Heart right ventricle (tissue), 16 donors: ENCODE data around the gene LRRC40. TPM values are rescaled to one million over a fixed set of nuclear protein-coding genes. Genes with fewer than 3 reads are reported as not detected.

ENCODE experiments used
- ATAC-seq, 8 donors: fragments of 200-7000 bp; cut with Tn5 transposase; one replicate each; pipeline ENCODE4 v1.9.1; 2020; ENCODE audit warnings: mild to moderate bottlenecking in 8 of 8, moderate library complexity in 8 of 8, moderate number of reproducible peaks in 1 of 8
- DNase-seq, 2 donors: peaks; one replicate each; pipeline ENCODE4 v3.0.0-alpha.2; 2020
- H3K27ac ChIP-seq, 10 donors: fragments of 200-600 bp; sonication (generic) in 2 of 10; one replicate each; pipeline versions ENCODE4 v1.5.0 to v1.8.0; 2020 to 2022; ENCODE audit warnings: mild to moderate bottlenecking in 3 of 10
- H3K27me3 ChIP-seq, 7 donors: fragments of 200-600 bp; one replicate each; pipeline ENCODE4 v1.8.0; 2021 to 2022; ENCODE audit warnings: mild to moderate bottlenecking in 2 of 7
- H3K36me3 ChIP-seq, 9 donors: fragments of 200-600 bp; sonication (generic) in 1 of 9; one replicate each; pipeline versions ENCODE4 v1.5.0 to v1.8.0; 2020 to 2022; ENCODE audit warnings: mild to moderate bottlenecking in 2 of 9
- H3K4me1 ChIP-seq, 9 donors: fragments of 200-600 bp; sonication (generic) in 1 of 9; one replicate each; pipeline versions ENCODE4 v1.5.0 to v1.8.0; 2020 to 2022; ENCODE audit warnings: mild to moderate bottlenecking in 4 of 9
- H3K4me3 ChIP-seq, 10 donors: fragments of 200-600 bp; sonication (generic) in 2 of 10; one replicate each; pipeline versions ENCODE4 v1.5.0 to v1.8.0; 2020 to 2022; ENCODE audit warnings: mild to moderate bottlenecking in 7 of 10, moderate library complexity in 2 of 10
- H3K9me3 ChIP-seq, 11 donors: fragments of 200-600 bp in 10 of 11; sonication (generic) in 2 of 11; one replicate each; pipeline versions ENCODE4 v1.5.0 to v1.8.0; 2013 to 2022; ENCODE audit warnings: mild to moderate bottlenecking in 2 of 11, control low read depth in 1 of 11, moderate library complexity in 1 of 11
- WGBS, 2 donors: extraction: QIAGEN DNeasy Blood & Tissue Kit; methylation state at CpG; one replicate each; pipeline ENCODE4 v1.1.7; 2013; ENCODE audit warnings: inconsistent platforms in 1 of 2; 5-methylcytosine and 5-hydroxymethylcytosine counted together
- intact Hi-C, 10 donors: fragments of 100-400 bp; cut with DNase I; formaldehyde crosslinking; loops; one replicate each; pipeline versions ENCODE4 v1.11.1 to v1.14.2; 2022
- polyA plus RNA-seq, 2 donors: library from polyadenylated mRNA; stranded (reverse); fragments of 200-250 nt; gene quantifications; one replicate each; pipeline ENCODE4 v1.2.3, GENCODE V29; 2013
- total RNA-seq, 10 donors: library from RNA; stranded (reverse); fragmentation: NEBNext Ultra II Directional in 3 of 10; extraction: Animal tissue kit (Norgen Biotek cat#: 25700) in 3 of 10; gene quantifications; one replicate each; pipeline versions ENCODE4 v1.2.1 to v1.2.4, GENCODE V29; 2021 to 2023
- TF ChIP-seq, protein P1 (sequence below), 9 donors: fragments of 200-600 bp; sonication (generic) in 2 of 9; IDR thresholded peaks; one replicate each; pipeline versions ENCODE4 v1.5.0 to v1.8.0; 2021 to 2022; ENCODE audit warnings: antibody characterized with exemption in 9 of 9, mild to moderate bottlenecking in 5 of 9, moderate library complexity in 1 of 9
- donor health status: Arrhythmogenic right ventricular cardiomyopathy.
- donor health status: ischemic (EF 13 %, LVEDD 7.1; RV severe dilation, severe dysfunction).
- donor health status: healthy with polysubstance abuse.
- donor health status: DM: no; HTN: yes; CAD: no.
- donor health status: DM: no; HTN: no; CAD: no.
- donor health status: ischemic (EF 25% LVEDD 6.9; RV normal size, moderate dysfunction).
- donor health status: ischemic (EF 25% LVEDD 5.7; RV mildly dilated, moderate dysfunction).
- donor health status: healthy.
- donor health status: DM: yes; HTN: yes; CAD: no.
- donor health status: Ischemic cardiomyopathy.
- donor health status: ischemic (EF 35%, LVEDD 5.7; RV mildly dilated, moderate dysfunction).
- donor health status: nonischemic (EF 11% LVEDD 7.7; RV severe dilation, severe dysfunction).
- donor health status: DM: yes; HTN: yes; CAD: no.
- donor health status: PGD.
- donor health status: ischemic (EF 29% LVEDD 5.4; RV normal size, mild dysfunction).
- donor health status: nonischemic (EF 23%, LVEDD 6.1; RV moderate dilation, normal function).

Gene LRRC40
- total and polyA plus RNA-seq, 12 donors: 6.5 to 12.2 (median 11.1) TPM

DNA sequence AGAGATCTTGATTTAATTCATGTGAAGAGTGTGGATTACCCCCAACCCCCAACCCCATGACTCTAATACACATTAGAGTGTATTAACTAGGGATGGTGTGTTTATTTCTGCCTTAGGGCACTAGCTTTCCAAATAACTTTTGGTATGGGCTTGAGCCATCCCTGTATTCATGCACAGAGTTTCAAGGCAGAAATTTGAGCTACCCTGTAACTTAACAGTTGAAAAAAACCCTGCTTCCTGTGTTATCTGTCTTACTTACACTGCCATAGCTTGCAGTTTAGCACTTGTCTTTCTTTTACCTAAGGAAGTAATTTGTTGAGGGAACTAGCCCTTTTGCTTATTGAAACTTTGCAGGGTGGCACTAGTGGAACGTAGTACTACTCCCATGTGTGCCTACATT lies 22.1 kb upstream of the LRRC40 start:
- H3K27me3 ChIP-seq: no peaks in the 10 kb centered on the region
- H3K9me3 ChIP-seq: no peaks in the 10 kb centered on the region
- H3K27ac ChIP-seq: no peak overlapping the region
- H3K36me3 ChIP-seq: peaks cover 0 to 97% (median 34%) of the 10 kb centered on the region in 9 donors
- DNase-seq: no peak
- peak in 1 of 8 donors; percentile 37 for ATAC-seq
- intact Hi-C loops: loop anchor here in 4 of 10 donors (10.0 kb wide), 2 partner anchors 127 to 837 kb away; partner anchors contain the start of gene ANKRD13C (in 3 of the 4)
- H3K4me1 ChIP-seq: peaks cover 0 to 57% (median 52%) of the 10 kb centered on the region in 9 donors
- TF ChIP-seq, protein P1, sequence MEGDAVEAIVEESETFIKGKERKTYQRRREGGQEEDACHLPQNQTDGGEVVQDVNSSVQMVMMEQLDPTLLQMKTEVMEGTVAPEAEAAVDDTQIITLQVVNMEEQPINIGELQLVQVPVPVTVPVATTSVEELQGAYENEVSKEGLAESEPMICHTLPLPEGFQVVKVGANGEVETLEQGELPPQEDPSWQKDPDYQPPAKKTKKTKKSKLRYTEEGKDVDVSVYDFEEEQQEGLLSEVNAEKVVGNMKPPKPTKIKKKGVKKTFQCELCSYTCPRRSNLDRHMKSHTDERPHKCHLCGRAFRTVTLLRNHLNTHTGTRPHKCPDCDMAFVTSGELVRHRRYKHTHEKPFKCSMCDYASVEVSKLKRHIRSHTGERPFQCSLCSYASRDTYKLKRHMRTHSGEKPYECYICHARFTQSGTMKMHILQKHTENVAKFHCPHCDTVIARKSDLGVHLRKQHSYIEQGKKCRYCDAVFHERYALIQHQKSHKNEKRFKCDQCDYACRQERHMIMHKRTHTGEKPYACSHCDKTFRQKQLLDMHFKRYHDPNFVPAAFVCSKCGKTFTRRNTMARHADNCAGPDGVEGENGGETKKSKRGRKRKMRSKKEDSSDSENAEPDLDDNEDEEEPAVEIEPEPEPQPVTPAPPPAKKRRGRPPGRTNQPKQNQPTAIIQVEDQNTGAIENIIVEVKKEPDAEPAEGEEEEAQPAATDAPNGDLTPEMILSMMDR (IDR thresholded peaks at IDR 0.05): no peak
- no peak overlapping the region for H3K4me3 ChIP-seq
- 27 to 32% methylated on average over 1 of the region's 1 CpG for WGBS, 2 donors

DNA sequence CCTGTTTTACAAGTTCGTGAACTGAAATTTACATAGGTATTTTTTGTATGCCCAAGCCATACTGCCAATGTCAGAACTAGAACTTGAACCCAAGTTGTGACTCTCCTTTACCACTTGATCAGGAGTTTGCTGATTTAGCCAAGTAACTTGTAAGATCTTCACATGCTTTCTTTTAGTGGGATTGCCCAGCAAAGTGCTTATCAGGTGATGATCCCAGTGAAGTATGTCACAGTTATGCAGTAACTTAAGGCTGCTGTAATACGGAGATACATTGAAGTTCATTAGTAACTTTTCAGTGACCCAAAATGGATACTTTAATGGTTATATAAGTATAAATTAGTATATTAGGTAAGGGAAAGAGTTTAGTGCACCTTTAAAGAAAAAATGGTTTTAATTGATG lies 19.6 kb upstream of the LRRC40 start:
- intact Hi-C loops: loop anchor here in 5 of 10 donors (5.0 to 10.0 kb wide), 3 partner anchors 32 to 840 kb away; partner anchors contain the start of gene ANKRD13C (in 3 of the 5)
- 71 to 78% methylated on average over 2 of the region's 2 CpGs for WGBS, 2 donors
- peaks cover 0 to 72% (median 13%) of the 10 kb centered on the region in 9 donors for H3K36me3 ChIP-seq

DNA sequence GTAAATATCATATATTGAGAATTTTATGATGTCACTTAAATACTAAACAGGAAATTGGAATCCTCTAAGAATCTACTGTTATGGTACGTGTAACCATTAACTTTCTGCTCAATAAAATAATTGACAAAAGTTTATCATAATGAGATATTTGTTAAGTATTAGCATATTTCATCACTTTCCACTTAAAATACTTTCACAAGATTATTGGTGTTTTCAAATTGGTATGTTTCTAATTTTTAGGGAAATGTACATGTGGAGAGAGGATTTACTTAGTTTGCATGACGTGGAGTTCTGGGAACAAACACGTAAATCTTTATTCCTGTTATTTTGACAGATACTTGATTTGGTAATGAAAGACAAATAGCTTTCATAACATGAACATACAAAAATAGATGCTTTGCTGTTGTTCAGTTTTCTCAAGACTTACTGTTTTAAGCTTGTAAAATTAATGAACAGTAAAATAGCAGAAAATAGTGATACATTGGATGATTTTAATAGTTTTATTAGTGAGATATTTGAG lies 17.4 kb upstream of the LRRC40 start:
- Histone ChIP-seq H3K36me3 (peaks cover 0 to 58% (median 10%) of the 10 kb centered on the region in 9 donors), H3K4me3 (peak overlapping the region in 6 of 10 donors; percentile 79 to 89 (median 83)), H3K9me3 (no peaks in the 10 kb centered on the region), H3K27ac (peak overlapping the region in 4 of 10 donors; percentile 91 to 96 (median 95)), H3K27me3 (no peaks in the 10 kb centered on the region), H3K4me1 (peaks cover 2 to 69% (median 61%) of the 10 kb centered on the region in 9 donors)
- intact Hi-C loops: loop anchor here in 5 of 10 donors (5.0 to 10.0 kb wide), 3 partner anchors 35 to 842 kb away; partner anchors contain the start of gene ANKRD13C (in 3 of the 5)
- ATAC-seq: no peak
- no peak for DNase-seq
- TF ChIP-seq, protein P1 (IDR thresholded peaks at IDR 0.05): no peak
- 33 to 34% methylated on average over 3 of the region's 3 CpGs for WGBS, 2 donors

More for the DNA sequence above, 19.6 kb upstream of the LRRC40 start:
- TF ChIP-seq, protein P1 (IDR thresholded peaks at IDR 0.05): no peak
- Histone ChIP-seq H3K9me3 (no peaks in the 10 kb centered on the region), H3K4me1 (peaks cover 2 to 71% (median 68%) of the 10 kb centered on the region in 9 donors), H3K27me3 (no peaks in the 10 kb centered on the region), H3K27ac (no peak overlapping the region), H3K4me3 (no peak overlapping the region)
- ATAC-seq (no peak), DNase-seq (no peak)

DNA sequence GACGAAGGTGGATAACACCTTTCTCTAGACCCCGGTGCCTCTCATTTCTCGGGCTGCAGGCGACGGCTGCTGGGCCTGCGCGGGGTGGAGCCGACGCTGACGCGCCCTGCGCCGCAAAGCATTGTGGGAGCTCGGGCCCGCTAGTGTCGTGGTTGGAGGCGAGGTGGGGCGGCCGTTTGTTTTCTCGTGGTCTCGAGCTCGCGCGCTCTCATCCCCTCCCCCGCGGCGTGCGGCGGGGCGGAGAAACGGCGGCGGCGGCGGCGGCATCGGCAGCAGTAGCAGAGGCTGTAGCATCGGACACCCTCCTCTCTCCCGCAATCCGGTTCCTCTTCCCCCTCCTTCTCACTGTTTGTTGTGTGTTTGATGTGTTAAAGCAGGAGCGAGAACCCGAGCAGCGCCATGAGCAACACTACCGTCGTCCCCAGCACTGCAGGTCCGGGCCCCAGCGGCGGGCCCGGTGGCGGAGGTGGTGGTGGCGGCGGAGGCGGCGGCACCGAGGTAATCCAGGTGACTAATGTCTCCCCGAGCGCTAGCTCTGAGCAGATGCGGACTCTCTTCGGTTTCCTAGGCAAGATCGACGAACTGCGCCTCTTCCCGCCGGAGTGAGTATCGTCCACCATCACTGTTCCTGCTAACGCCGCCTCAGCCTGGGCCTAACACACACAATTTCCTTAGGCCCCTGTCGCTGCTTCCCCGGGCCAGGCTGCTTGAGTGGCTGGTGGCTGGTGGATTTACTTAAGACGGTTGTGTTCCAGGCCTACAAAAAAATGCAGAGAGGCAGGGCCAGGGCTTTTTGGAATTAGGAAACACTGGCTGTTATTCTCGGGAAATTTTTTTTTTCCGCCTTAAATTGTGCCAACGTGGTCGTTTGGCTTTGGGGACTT lies 16.1 kb upstream of the LRRC40 start, which contains the start of gene SRSF11:
Gene SRSF11 (plus strand): TSS at position 143 of the 884 bp plus-strand sequence. CDS start 257 bp downstream, at position 400.
- Histone ChIP-seq H3K27me3 (no peaks in the 10 kb centered on the region), H3K4me1 (peaks cover 2 to 56% (median 48%) of the 10 kb centered on the region in 9 donors), H3K27ac (peak within 1 kb of the TSS; percentile 78 to 96 (median 94)), H3K9me3 (no peaks in the 10 kb centered on the region), H3K4me3 (peak within 1 kb of the TSS; percentile 47 to 89 (median 81)), H3K36me3 (peaks cover 0 to 56% (median 10%) of the 10 kb centered on the region in 9 donors)
- intact Hi-C loops: loop anchor here in 5 of 10 donors (1.0 to 10.0 kb wide), 4 partner anchors 16 to 843 kb away; partner anchors contain the start of genes ANKRD13C (in 3 of the 5) and LRRC40 (in 1 of the 5)
- ATAC-seq (peak; percentile 100), DNase-seq (peak; percentile 97 to 98)
- TF ChIP-seq, protein P1 (IDR thresholded peaks at IDR 0.05): peak in 4 of 9 donors; percentile 15 to 33 (median 22)
- WGBS, 2 donors: 0% methylated on average over 74 of the region's 74 CpGs
